NCI-H128 (cell line): ENCODE results near the gene ARHGAP1.
"Not testable (repeated sequence)": the region's sequence is repeated elsewhere in the genome, so short reads cannot be mapped to it uniquely, and the experiment has no call there.

Experiments used
- DNase-seq: peaks from one replicate; lab custom pipeline; 2025; ENCODE audit not compliant: unreplicated experiment; lab: John Stamatoyannopoulos, UW

The ARHGAP1 gene

GRCh38 chr11:46675288-46675851, 25.0 kb downstream of the ARHGAP1 start:
- DNase-seq: no peak

DNA sequence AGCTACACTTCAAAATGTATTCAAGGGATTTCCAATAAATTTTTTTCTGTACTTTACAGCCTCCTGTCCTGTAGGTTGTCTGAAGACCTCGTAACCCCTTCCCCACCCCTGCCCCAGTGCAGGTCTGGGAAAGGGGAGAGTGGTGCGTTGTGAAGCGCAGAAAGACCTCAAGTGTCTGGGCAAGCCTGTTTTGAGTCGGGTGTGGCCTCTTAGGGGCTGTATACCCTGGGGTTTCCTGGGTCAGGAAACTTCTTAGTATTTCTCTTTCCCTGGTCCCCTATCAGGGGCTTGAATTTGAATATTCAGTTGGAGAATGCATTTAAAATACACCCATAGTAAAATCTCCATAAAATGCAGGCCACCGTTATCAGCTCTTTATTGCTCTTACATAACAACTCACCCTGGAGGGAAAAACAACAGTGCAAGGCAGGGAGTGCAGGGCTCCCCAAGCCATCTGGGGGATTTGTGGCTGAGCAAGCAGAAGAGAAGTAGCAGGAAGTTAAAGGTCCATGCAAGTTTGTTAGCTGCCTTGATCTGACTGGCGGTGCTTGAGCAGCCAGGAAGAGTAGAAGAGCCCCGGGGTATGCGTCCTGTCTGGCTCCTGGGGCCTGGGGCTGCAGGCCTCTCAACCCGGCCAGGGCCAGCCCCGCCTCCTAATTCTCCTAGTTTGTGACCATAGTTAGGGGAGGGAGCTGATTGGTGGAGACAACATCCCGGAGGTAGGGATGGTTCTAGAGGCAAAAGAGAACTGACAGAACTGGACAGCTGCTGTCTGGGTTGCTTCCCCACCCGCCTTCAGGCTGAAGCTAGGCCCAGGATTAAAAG, 25.7 kb downstream of the ARHGAP1 start:
- DNase-seq: no peak

DNA sequence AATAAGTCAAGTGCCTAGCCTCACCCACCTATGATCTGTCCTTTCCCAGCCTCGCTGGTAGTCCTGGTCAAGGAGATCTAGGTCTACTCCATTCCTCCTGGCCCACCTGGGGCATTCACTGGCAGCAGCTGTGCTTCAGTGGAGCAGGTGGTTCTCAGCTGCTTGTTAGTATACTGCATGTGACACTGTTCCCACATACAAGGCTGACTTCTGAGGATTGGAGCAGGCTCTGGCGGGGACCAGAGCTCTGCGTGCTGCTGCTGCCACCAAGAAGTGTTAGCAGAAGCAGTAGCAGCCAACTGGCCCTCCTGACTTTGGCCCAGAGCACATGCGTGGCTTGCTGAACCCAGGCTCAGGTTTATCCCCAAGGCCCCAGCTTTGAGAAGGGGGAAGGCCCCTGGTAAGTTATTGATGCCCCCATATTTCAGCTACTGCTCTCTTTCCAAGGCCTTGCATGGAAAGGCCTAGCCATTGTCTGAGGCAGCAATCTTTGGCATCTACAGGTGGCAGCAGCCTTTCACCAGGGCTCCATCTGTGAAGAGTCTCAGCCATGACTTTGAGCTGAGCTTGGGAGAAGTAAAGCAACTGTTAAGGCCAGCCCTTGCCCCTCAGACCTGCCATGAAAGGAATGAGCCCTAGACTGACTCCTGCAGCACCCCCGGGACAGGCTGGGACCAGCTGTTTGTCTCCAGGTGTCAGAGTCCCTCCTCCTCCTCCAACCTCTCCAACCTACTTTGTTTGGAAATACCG, 26.5 kb downstream of the ARHGAP1 start:
- no peak for DNase-seq

DNA sequence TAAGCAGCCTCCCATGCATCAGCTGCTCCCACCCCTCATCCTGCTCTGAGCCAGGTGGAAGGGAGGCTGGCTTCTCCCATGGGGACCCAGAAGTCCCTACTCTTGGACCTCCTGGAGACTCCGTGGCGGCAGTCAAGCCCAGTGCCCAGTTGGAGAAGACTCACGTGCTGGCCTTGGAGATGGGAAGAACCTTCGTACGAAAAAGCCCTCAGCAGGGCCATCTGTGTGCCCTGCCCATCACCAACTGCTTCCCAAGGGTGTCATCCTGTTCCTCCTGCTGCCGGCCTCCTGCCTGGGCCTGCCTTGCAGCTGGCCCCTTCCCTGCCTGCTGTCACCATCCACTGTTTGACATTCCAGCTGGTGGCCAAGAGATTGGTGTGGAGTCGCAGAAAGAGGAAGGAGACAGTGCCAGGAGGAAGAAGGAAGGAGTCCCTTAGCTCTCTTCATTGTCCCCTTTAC, 28.0 kb downstream of the ARHGAP1 start:
- no peak for DNase-seq

GRCh38 chr11:46671958-46672315, 28.5 kb downstream of the ARHGAP1 start:
- no peak for DNase-seq

GRCh38 chr11:46670521-46670920, 29.9 kb downstream of the ARHGAP1 start:
- not testable (repeated sequence) for DNase-seq

GRCh38 chr11:46669711-46670139, 30.7 kb downstream of the ARHGAP1 start:
- no peak for DNase-seq

DNA sequence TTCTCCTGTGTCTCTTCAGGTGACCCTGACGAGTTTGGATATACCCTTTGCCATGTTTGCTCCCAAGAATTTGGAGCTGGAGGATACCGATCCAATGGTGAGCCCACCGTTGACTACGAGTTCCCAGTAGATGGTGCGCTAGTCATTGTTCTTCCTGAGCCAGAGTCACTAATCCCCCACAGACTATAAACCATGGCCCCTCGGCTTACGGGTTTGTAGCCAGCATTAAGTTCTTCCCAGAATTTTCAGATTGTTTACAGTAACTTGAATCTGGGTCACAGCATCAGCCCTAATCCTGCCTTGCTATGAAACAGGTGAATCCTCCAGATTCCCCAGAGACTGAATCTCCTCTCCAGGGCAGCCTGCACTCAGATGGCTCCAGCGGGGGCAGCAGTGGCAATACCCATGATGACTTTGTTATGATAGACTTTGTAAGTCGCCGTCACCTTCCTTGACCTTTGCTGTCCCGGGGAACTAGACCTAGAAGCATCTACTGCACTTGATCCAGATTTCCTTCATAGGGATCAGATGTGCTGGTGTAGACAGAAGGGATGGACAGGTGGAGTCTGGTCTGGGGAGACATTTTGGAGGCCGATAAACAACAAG, 31.8 kb downstream of the ARHGAP1 start:
- no peak for DNase-seq

DNA sequence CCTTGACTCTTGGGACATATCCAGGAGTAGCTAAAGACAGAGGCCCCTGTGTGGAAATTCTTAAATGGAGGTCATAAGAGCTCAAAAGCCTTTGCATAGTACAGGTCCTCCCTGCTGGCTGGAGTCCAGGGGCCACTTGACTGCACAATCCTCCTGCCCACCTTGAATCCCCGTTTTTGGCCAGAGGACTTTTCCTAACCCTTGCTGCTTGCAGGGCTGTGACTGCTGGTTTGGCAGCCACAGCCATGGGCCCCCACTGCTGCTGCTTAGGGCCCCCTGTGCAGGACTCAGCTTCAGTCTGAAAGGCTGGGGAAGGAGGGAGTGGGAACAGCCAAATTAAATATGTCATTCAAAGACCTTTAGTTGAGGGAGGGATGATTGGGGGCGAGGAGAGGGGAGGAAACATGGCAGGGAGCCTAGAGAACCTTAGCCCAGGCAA, 33.4 kb downstream of the ARHGAP1 start:
- no peak for DNase-seq

- DNase-seq: no peak
Measured at GRCh38 chr11:46666516-46666915, 33.9 kb downstream of the ARHGAP1 start.

DNA sequence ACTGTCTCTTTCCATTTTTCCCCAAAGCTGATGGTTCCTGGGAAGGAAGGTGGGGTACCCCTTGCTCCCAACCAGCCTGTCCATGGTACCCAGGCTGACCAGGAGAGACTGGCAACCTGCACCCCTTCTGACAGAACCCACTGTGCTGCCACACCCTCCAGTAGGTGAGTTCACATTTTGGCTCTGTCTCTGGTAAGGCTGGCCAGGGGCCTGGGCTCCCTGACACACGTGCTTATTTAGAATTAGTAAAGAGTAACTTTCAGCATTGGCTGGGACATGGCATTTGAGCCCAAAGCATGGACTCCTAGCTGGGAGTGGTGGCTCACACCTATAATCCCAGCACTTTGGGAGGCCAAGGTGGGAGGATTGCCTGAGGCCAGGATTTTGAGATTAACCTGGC, 35.1 kb downstream of the ARHGAP1 start:
- DNase-seq: no peak

GRCh38 chr11:46664612-46665011, 35.8 kb downstream of the ARHGAP1 start:
- no peak for DNase-seq

DNA sequence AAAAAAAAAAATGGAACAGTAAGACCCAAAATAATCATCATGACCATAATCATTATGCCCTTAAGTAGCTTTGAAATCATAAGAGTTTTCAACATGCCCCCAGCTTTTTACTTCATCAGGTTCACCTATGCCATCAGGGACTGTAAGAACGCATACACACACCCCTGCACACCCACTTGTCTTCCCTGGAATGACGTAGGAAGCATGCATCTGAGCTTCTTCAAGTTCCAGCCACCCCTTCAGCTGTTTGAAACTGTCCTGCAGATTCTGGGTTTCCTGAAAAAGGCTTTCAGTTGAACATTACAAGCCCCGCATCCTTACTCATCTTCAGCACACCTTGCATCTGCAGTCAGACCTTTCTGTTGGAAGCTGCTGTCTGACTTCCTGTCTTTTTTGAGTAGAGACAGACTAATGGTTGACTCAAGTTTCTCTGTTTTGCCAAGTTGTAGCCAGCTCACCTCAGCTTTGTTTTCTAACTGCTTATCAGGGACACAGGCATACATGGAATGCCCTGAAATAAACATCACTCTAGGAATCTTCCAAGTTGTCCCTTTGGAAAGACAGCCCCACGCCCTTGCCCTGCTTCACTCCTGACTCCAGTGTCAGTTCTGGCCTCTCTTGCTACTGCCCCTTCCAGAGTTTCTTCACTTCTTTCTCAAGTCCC, 37.0 kb downstream of the ARHGAP1 start:
- DNase-seq: no peak

GRCh38 chr11:46662366-46662765, 38.1 kb downstream of the ARHGAP1 start:
- DNase-seq: no peak

- no peak for DNase-seq
Measured at GRCh38 chr11:46661836-46662235, 38.6 kb downstream of the ARHGAP1 start.

GRCh38 chr11:46659908-46660307, 40.5 kb downstream of the ARHGAP1 start:
- DNase-seq: no peak

- DNase-seq: no peak
Measured at GRCh38 chr11:46658259-46658658, 42.2 kb downstream of the ARHGAP1 start.

GRCh38 chr11:46657186-46657585, 43.2 kb downstream of the ARHGAP1 start:
- DNase-seq: no peak

DNA sequence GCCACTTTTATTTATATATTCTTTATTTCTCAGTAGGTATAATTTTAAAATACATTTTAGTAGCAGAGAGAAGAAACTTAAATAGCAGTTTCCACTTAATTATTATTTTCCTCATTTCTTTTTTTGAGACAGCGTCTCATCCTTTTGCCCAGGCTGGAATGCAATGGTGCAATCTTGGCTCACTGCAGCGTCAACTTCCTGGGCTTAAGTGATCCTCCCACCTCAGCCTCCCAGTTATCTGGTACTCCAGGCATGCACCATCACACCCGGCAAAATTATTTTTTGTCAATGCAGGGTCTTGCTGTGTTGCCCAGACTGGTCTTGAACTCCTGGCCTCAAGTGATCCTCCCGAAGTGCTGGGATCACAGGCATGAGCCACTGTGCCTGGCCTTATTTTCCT, 44.8 kb downstream of the ARHGAP1 start:
- DNase-seq: no peak

GRCh38 chr11:46649180-46649738, 51.2 kb downstream of the ARHGAP1 start:
- DNase-seq: no peak

DNA sequence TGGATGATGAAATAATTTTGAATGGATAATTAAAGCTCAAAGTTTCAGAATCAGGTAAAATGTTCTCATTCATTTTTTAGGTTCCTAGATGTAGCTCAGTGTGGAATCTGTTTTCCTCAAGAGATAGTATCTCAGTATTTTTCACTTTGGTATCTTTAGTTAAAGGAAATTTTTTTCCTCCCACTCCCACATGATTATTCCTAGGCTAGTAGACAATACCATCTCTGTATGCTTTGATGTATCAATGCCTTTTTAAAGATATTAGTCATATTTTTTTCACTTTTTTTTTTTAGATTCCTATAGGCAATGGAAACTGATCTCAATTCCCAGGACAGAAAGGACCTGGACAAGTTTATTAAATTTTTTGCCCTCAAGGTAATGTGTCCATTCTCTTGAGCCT, 56.4 kb downstream of the ARHGAP1 start:
- DNase-seq: no peak
